Astrocyte (in vitro differentiated cells and primary cell): Measurements from ENCODE around the gene C10orf90. TPM values are rescaled to one million over a fixed set of nuclear protein-coding genes. Genes with fewer than 3 reads are reported as not detected.
A peak's percentile ranks its signal among the peaks of the same experiment; 100 is the strongest.

ENCODE experiments used
- DNase-seq: peaks from one replicate; pipeline ENCODE4 v3.0.0-alpha.2; 2010; ENCODE audit warnings: low read depth
- FAIRE-seq: peaks from 2 replicates; lab custom pipeline; 2011; peaks lifted over from hg19 to GRCh38; lab: Jason Lieb, UNC
- H2AFZ ChIP-seq: 2 replicates; pipeline ENCODE4 v1.6.0; 2012; ENCODE audit warnings: low read depth, low read length, inconsistent platforms
- H3K27ac ChIP-seq: 2 replicates; pipeline ENCODE4 v1.5.1; 2011; ENCODE audit warnings: low read depth, low read length, inconsistent platforms
- H3K27me3 ChIP-seq: 2 replicates; pipeline ENCODE4 v1.6.0; 2011; ENCODE audit warnings: low read length, inconsistent platforms; ENCODE audit not compliant: insufficient read depth
- H3K36me3 ChIP-seq: 2 replicates; pipeline ENCODE4 v1.5.1; 2011; ENCODE audit warnings: low read length, inconsistent platforms; ENCODE audit not compliant: insufficient read depth
- H3K4me1 ChIP-seq: 2 replicates; pipeline ENCODE4 v1.5.1; 2011; ENCODE audit warnings: low read length, inconsistent platforms; ENCODE audit not compliant: insufficient read depth
- H3K4me2 ChIP-seq: 2 replicates; pipeline ENCODE4 v1.6.0; 2012; ENCODE audit warnings: low read length, inconsistent platforms
- H3K4me3 ChIP-seq: 2 replicates; pipeline ENCODE4 v1.5.1; 2011; ENCODE audit warnings: low read depth, mild to moderate bottlenecking, low read length, inconsistent platforms; ENCODE audit not compliant: insufficient read depth
- H3K79me2 ChIP-seq: 2 replicates; pipeline ENCODE4 v1.6.0; 2012; ENCODE audit warnings: mild to moderate bottlenecking, low read length, inconsistent platforms; ENCODE audit not compliant: insufficient read depth
- H3K9ac ChIP-seq: 2 replicates; pipeline ENCODE4 v1.6.0; 2012; ENCODE audit warnings: mild to moderate bottlenecking, low read length, inconsistent platforms
- H3K9me3 ChIP-seq: 2 replicates; pipeline ENCODE4 v1.5.1; 2012; ENCODE audit warnings: low read depth, mild to moderate bottlenecking, low read length, inconsistent platforms; ENCODE audit not compliant: insufficient read depth
- H4K20me1 ChIP-seq: 2 replicates; pipeline ENCODE4 v1.6.0; 2012; ENCODE audit warnings: low read length, inconsistent platforms; ENCODE audit not compliant: insufficient read depth
- H3K27ac Mint-ChIP-seq: one replicate; pipeline ENCODE4 v1.8.0; 2021; ENCODE audit warnings: mild to moderate bottlenecking, mixed read lengths; ENCODE audit not compliant: unreplicated experiment
- H3K27me3 Mint-ChIP-seq: one replicate; pipeline ENCODE4 v1.8.0; 2021; ENCODE audit warnings: low read depth, mixed read lengths; ENCODE audit not compliant: unreplicated experiment
- H3K36me3 Mint-ChIP-seq: one replicate; pipeline ENCODE4 v1.8.0; 2021; ENCODE audit warnings: low read depth, mixed read lengths; ENCODE audit not compliant: unreplicated experiment
- H3K4me1 Mint-ChIP-seq: one replicate; pipeline ENCODE4 v1.8.0; 2021; ENCODE audit warnings: low read depth, mixed read lengths; ENCODE audit not compliant: unreplicated experiment
- H3K4me3 Mint-ChIP-seq: one replicate; pipeline ENCODE4 v1.8.0; 2021; ENCODE audit warnings: mild to moderate bottlenecking, moderate library complexity, mixed read lengths; ENCODE audit not compliant: unreplicated experiment
- H3K9me3 Mint-ChIP-seq: one replicate; pipeline ENCODE4 v1.8.0; 2021; ENCODE audit warnings: mild to moderate bottlenecking, mixed read lengths; ENCODE audit not compliant: unreplicated experiment
- EZH2 ChIP-seq: IDR thresholded peaks from 2 replicates; pipeline ENCODE4 v1.6.1; 2012; ENCODE audit warnings: mild to moderate bottlenecking, low read length, inconsistent platforms; ENCODE audit not compliant: insufficient read depth
- total RNA-seq: library from RNA; stranded (reverse); gene quantifications from 2 replicates; pipeline ENCODE4 v1.2.1, GENCODE V29; 2021
- TF ChIP-seq, protein P1 (sequence below): IDR thresholded peaks from 2 replicates; pipeline ENCODE4 v1.5.1; 2011; ENCODE audit warnings: low read depth, mild to moderate bottlenecking, inconsistent platforms, low read length, moderate library complexity; ENCODE audit not compliant: insufficient read depth

C10orf90 gene
- total RNA-seq, 1 donor from 2014 or later: not detected

DNA sequence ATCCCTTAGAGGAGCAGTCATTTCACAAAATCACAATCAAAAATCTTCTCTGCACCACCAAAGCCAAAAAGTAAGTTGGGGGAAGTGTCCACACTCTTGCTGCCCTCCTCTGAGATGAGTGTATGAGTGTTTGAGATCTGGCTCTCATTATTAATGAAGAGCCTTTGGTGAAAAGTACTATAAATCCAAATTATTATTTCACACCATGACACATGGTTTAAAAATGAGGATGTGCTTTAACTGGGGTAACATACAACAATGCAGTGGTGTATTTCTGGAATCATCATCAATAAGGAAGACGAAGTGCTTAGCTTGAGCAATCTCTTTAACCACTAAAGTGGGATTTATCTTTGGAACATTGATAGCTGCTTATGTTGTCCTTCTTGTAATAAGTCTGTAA lies 168.1 kb downstream of the C10orf90 start:
- Mint-ChIP-seq H3K27me3 (no peaks in the 10 kb centered on the region), H3K4me3 (no peak overlapping the region), H3K4me1 (peaks cover 26% of the 10 kb centered on the region), H3K9me3 (no peaks in the 10 kb centered on the region), H3K27ac (no peak overlapping the region), H3K36me3 (no peaks in the 10 kb centered on the region)
- FAIRE-seq (no peak), DNase-seq (peak; percentile 64)
- no peak for TF ChIP-seq EZH2
- TF ChIP-seq, protein P1, sequence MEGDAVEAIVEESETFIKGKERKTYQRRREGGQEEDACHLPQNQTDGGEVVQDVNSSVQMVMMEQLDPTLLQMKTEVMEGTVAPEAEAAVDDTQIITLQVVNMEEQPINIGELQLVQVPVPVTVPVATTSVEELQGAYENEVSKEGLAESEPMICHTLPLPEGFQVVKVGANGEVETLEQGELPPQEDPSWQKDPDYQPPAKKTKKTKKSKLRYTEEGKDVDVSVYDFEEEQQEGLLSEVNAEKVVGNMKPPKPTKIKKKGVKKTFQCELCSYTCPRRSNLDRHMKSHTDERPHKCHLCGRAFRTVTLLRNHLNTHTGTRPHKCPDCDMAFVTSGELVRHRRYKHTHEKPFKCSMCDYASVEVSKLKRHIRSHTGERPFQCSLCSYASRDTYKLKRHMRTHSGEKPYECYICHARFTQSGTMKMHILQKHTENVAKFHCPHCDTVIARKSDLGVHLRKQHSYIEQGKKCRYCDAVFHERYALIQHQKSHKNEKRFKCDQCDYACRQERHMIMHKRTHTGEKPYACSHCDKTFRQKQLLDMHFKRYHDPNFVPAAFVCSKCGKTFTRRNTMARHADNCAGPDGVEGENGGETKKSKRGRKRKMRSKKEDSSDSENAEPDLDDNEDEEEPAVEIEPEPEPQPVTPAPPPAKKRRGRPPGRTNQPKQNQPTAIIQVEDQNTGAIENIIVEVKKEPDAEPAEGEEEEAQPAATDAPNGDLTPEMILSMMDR: no peak
- Histone ChIP-seq H3K79me2 (no peaks in the 10 kb centered on the region), H3K27me3 (no peaks in the 10 kb centered on the region), H4K20me1 (no peaks in the 10 kb centered on the region), H3K4me1 (peaks cover 15% of the 10 kb centered on the region), H3K4me2 (no peak overlapping the region), H2AFZ (no peak overlapping the region), H3K9ac (no peak overlapping the region), H3K9me3 (no peaks in the 10 kb centered on the region), H3K4me3 (no peak overlapping the region), H3K36me3 (no peaks in the 10 kb centered on the region), H3K27ac (no peak overlapping the region)

DNA sequence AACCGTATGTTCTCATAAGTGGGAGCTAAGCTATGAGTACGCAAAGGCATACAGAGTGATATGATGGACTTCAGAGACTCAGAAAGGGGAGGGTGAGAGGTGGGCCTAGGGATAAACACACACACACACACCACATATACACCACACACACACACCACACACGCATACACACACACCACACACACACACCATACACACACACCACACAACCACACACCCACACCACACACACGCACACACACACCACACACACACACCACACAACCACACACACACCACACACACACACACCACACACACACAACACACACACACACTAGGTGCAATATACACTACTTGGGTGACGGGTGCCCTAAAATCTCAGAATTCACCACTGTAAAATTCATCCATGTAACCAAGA lies 168.7 kb downstream of the C10orf90 start:
- Mint-ChIP-seq H3K9me3 (no peaks in the 10 kb centered on the region), H3K27me3 (no peaks in the 10 kb centered on the region), H3K4me1 (peaks cover 26% of the 10 kb centered on the region), H3K36me3 (no peaks in the 10 kb centered on the region), H3K27ac (no peak overlapping the region), H3K4me3 (no peak overlapping the region)
- H3K27ac ChIP-seq: no peak overlapping the region
- no peak overlapping the region for H2AFZ ChIP-seq
- H3K4me3 ChIP-seq: no peak overlapping the region
- no peaks in the 10 kb centered on the region for H3K36me3 ChIP-seq
- no peak overlapping the region for H3K4me2 ChIP-seq
- no peak overlapping the region for H3K9ac ChIP-seq
- H3K79me2 ChIP-seq: no peaks in the 10 kb centered on the region
- no peak for TF ChIP-seq EZH2
- TF ChIP-seq, protein P1: no peak
- DNase-seq (no peak), FAIRE-seq (peak; percentile 65)
- no peaks in the 10 kb centered on the region for H3K27me3 ChIP-seq
- peaks cover 15% of the 10 kb centered on the region for H3K4me1 ChIP-seq
- no peaks in the 10 kb centered on the region for H3K9me3 ChIP-seq
- no peaks in the 10 kb centered on the region for H4K20me1 ChIP-seq

DNA sequence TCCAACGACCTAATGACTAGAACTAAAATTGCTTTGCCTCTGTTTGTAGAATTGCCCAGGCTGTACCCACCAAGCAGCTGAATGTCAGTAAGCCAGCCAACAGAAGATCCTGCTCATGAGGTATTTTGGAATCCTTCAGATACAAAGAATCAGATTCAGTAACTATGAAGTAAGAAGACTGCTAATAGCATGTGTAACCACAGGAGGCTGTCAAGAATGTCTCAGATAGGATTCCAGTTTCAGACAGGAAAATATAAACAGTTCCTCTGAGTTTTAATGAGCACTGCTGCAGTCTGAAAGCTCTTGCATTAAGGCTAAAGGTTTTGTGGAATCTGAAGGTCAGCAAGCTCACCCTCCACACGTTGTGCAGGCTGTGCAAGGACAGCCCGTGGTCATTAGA lies 169.6 kb downstream of the C10orf90 start:
- Mint-ChIP-seq H3K36me3 (no peaks in the 10 kb centered on the region), H3K4me3 (no peak overlapping the region), H3K4me1 (peaks cover 26% of the 10 kb centered on the region), H3K27ac (peak overlapping the region; percentile 62), H3K9me3 (no peaks in the 10 kb centered on the region), H3K27me3 (no peaks in the 10 kb centered on the region)
- Histone ChIP-seq H3K9me3 (no peaks in the 10 kb centered on the region), H3K27me3 (no peaks in the 10 kb centered on the region), H3K36me3 (no peaks in the 10 kb centered on the region), H4K20me1 (no peaks in the 10 kb centered on the region), H3K4me2 (peak overlapping the region; percentile 3), H3K9ac (no peak overlapping the region), H3K79me2 (no peaks in the 10 kb centered on the region), H3K27ac (no peak overlapping the region), H3K4me3 (no peak overlapping the region), H3K4me1 (peaks cover 15% of the 10 kb centered on the region), H2AFZ (no peak overlapping the region)
- no peak for FAIRE-seq
- peak; percentile 88 for DNase-seq
- TF ChIP-seq, protein P1: peak; percentile 5
- no peak for TF ChIP-seq EZH2
